B cell (primary cell): Measurements from ENCODE around the gene TMEM238. TPM values are rescaled to one million over a fixed set of nuclear protein-coding genes. Genes with fewer than 3 reads are reported as not detected.

Experiments used
- ATAC-seq: fragments of 200-7000 bp; cut with Tn5 transposase; one replicate; pipeline ENCODE4 v1.10.0; 2021; ENCODE audit warnings: low read depth, mild to moderate bottlenecking, moderate number of reproducible peaks, moderate library complexity
- CTCF ChIA-PET: fragments of 350-600 bp; sonication (Branson Sonifier 250); formaldehyde crosslinking; loops from one replicate; lab custom pipeline; 2021; ENCODE audit warnings: antibody characterized with exemption, inconsistent platforms; lab: Charles Lee
- POLR2A ChIA-PET: fragments of 350-600 bp; sonication (Branson Sonifier 250); formaldehyde crosslinking; loops from one replicate; lab custom pipeline; 2021; ENCODE audit warnings: antibody characterized with exemption; lab: Charles Lee
- DNase-seq: peaks from one replicate; pipeline ENCODE4 v3.0.0; 2013
- H2AFZ ChIP-seq: 2 replicates; pipeline ENCODE4 v1.6.1; 2012; ENCODE audit warnings: mild to moderate bottlenecking, low read depth, low read length; ENCODE audit not compliant: insufficient read depth, poor library complexity, severe bottlenecking
- H3K27ac ChIP-seq, 2 donors: 1 replicate in 1 of 2; 2 replicates in 1 of 2; pipeline ENCODE4 v1.5.1; 2012 to 2013; ENCODE audit warnings: low read length in 2 of 2, mild to moderate bottlenecking in 2 of 2, moderate library complexity in 1 of 2
- H3K27me3 ChIP-seq, 4 experiments: fragments of 200-600 bp in 1 of 4; sonication (generic) in 1 of 4; replicated peaks in 1 of 4; 1 replicate in 2 of 4; 2 replicates in 2 of 4; pipeline versions ENCODE4 v1.6.1 to v1.7.0; 2013 to 2016; ENCODE audit warnings: low read length in 3 of 4, mild to moderate bottlenecking in 2 of 4, mixed read lengths in 1 of 4, moderate library complexity in 1 of 4; ENCODE audit not compliant: insufficient read depth in 4 of 4, control insufficient read depth in 3 of 4; ENCODE audit errors: control extremely low read depth in 1 of 4
- H3K36me3 ChIP-seq, 2 experiments: replicated peaks in 1 of 2; 1 replicate in 1 of 2; 2 replicates in 1 of 2; pipeline versions ENCODE4 v1.6.1 to v1.7.1; 2013; ENCODE audit warnings: low read length in 1 of 2; ENCODE audit not compliant: insufficient read depth in 2 of 2, control insufficient read depth in 1 of 2; ENCODE audit errors: control extremely low read depth in 1 of 2, extremely low read depth in 1 of 2
- H3K4me1 ChIP-seq, 2 donors: fragments of 200-600 bp in 1 of 2; sonication (generic) in 1 of 2; 1 replicate in 1 of 2; 2 replicates in 1 of 2; pipeline versions ENCODE4 v1.5.1 to v1.6.1; 2013 to 2017; ENCODE audit warnings: low read length in 2 of 2; ENCODE audit not compliant: control insufficient read depth in 2 of 2, insufficient read depth in 2 of 2
- H3K4me2 ChIP-seq: replicated peaks from 2 replicates; pipeline ENCODE3; 2012; ENCODE audit warnings: mild to moderate bottlenecking, low read depth, low read length; ENCODE audit not compliant: poor library complexity, severe bottlenecking
- H3K4me3 ChIP-seq, 5 experiments: fragments of 200-600 bp in 1 of 5; sonication (generic) in 1 of 5; 1 replicate in 3 of 5; 2 replicates in 2 of 5; pipeline versions ENCODE4 v1.5.1 to v1.7.0; 2011 to 2016; ENCODE audit warnings: low read length in 4 of 5, mild to moderate bottlenecking in 4 of 5, low read depth in 2 of 5, control low read depth in 1 of 5, moderate library complexity in 1 of 5; ENCODE audit not compliant: insufficient read depth in 1 of 5; ENCODE audit errors: control extremely low read depth in 1 of 5, extremely low read depth in 1 of 5
- H3K79me2 ChIP-seq: fragments of 200-600 bp; sonication (generic); one replicate; pipeline ENCODE4 v1.6.0; 2016; ENCODE audit warnings: low read length; ENCODE audit not compliant: control insufficient read depth, insufficient read depth
- H3K9ac ChIP-seq: fragments of 200-600 bp; sonication (generic); 2 replicates; pipeline ENCODE4 v1.6.1; 2017; ENCODE audit warnings: mild to moderate bottlenecking, low read length, moderate library complexity
- H3K9me3 ChIP-seq, 3 donors: one replicate each; pipeline versions ENCODE4 v1.6.1 to v1.7.1; 2013; ENCODE audit warnings: low read length in 2 of 3; ENCODE audit not compliant: control insufficient read depth in 2 of 3, insufficient read depth in 1 of 3; ENCODE audit errors: control extremely low read depth in 1 of 3
- H4K20me1 ChIP-seq: 2 replicates; pipeline ENCODE4 v1.6.0; 2012; ENCODE audit warnings: mild to moderate bottlenecking, low read length; ENCODE audit not compliant: insufficient read depth, control insufficient read depth, poor library complexity, severe bottlenecking
- H3K27ac Mint-ChIP-seq: one replicate; pipeline ENCODE4 v1.8.0; 2021; ENCODE audit warnings: mixed read lengths
- H3K27me3 Mint-ChIP-seq: one replicate; pipeline ENCODE4 v1.8.0; 2021; ENCODE audit warnings: mixed read lengths
- H3K4me1 Mint-ChIP-seq: one replicate; pipeline ENCODE4 v1.8.0; 2021; ENCODE audit warnings: mixed read lengths
- H3K4me3 Mint-ChIP-seq: one replicate; pipeline ENCODE4 v1.8.0; 2021; ENCODE audit warnings: mixed read lengths
- H3K9me3 Mint-ChIP-seq: one replicate; pipeline ENCODE4 v1.8.0; 2022; ENCODE audit warnings: mixed read lengths; ENCODE audit not compliant: insufficient read depth
- CTCF ChIP-seq: fragments of 200-600 bp; IDR thresholded peaks from one replicate; pipeline ENCODE4 v1.8.0; 2022; ENCODE audit warnings: antibody characterized with exemption, mild to moderate bottlenecking
- EZH2 ChIP-seq: IDR thresholded peaks from 2 replicates; pipeline ENCODE4 v1.6.1; 2012; ENCODE audit warnings: borderline replicate concordance, low read depth, mild to moderate bottlenecking, moderate library complexity, low read length; ENCODE audit not compliant: insufficient read depth, poor library complexity, severe bottlenecking
- WGBS: methylation state at CpG from one replicate; pipeline ENCODE4 v1.1.5; 2013; ENCODE audit warnings: missing lambda C conversion rate; ENCODE audit not compliant: insufficient coverage; 5-methylcytosine and 5-hydroxymethylcytosine counted together
- intact Hi-C: fragments of 100-400 bp; cut with micrococcal nuclease; formaldehyde crosslinking; loops from one replicate; pipeline ENCODE4 v1.10.0; 2022
- polyA plus RNA-seq: library from polyadenylated mRNA; depleted of rRNA; stranded (reverse); fragments of >200 nt; gene quantifications from 2 replicates; pipeline ENCODE4 v1.2.3, GENCODE V29; 2012
- total RNA-seq, 2 donors: library from RNA; stranded (reverse); fragments of 120-200 nt in 1 of 2; gene quantifications; 1 replicate in 1 of 2; 2 replicates in 1 of 2; pipeline versions ENCODE4 v1.2.3 to v1.2.4, GENCODE V29; 2013 to 2022

Gene TMEM238
- total and polyA plus RNA-seq, 2 donors (not counting 1 experiment from before 2014, with no cell fraction given) = 0.76 to 4.7 TPM

GRCh38 chr19:55346725-55347441, 37.2 kb downstream of the TMEM238 start:
- peaks cover 0 to 10% of the 10 kb centered on the region in 2 experiments for H3K36me3 ChIP-seq
- no peak for ATAC-seq
- Mint-ChIP-seq H3K27ac (no peak overlapping the region), H3K4me1 (peaks cover 2% of the 10 kb centered on the region), H3K4me3 (no peak overlapping the region), H3K27me3 (peaks cover 15% of the 10 kb centered on the region), H3K9me3 (no peaks in the 10 kb centered on the region)
- H3K27ac ChIP-seq = no peak overlapping the region
- intact Hi-C loops = no loop called here
- peaks cover under 1% of the 10 kb centered on the region for H3K79me2 ChIP-seq
- TF ChIP-seq EZH2 = no peak
- TF ChIP-seq CTCF = no peak
- CTCF ChIA-PET = no interaction called here
- no peak overlapping the region for H3K4me3 ChIP-seq
- no peaks in the 10 kb centered on the region for H4K20me1 ChIP-seq
- POLR2A ChIA-PET = no interaction called here
- peaks cover 0 to 15% (median 5%) of the 10 kb centered on the region in 4 experiments for H3K27me3 ChIP-seq
- H3K4me1 ChIP-seq = peaks cover 0 to 3% of the 10 kb centered on the region in 2 donors
- no peak overlapping the region for H3K9ac ChIP-seq
- H3K9me3 ChIP-seq = no peaks in the 10 kb centered on the region
- 94% methylated on average over 36 of the region's 41 CpGs for WGBS
- H2AFZ ChIP-seq = no peak overlapping the region
- no peak for DNase-seq
- H3K4me2 ChIP-seq = no peak overlapping the region
